ENCODE data around the gene TM9SF3.
"Not testable (repeated sequence)": the region's sequence is repeated elsewhere in the genome, so short reads cannot be mapped to it uniquely, and the experiment has no call there.

Gene TM9SF3

GRCh38 chr10:96576277-96576980 lies 10.4 kb downstream of the TM9SF3 start:
- no peaks in the 10 kb centered on the region for H3K27me3 ChIP-seq (ENCODE audit: control insufficient read depth, insufficient read depth, low read length)

GRCh38 chr10:96574564-96574963 lies 12.2 kb downstream of the TM9SF3 start:
- not testable (repeated sequence) for H3K9ac ChIP-seq (ENCODE audit: low read length); H3K4me3 ChIP-seq (ENCODE audit: low read length); H3K9me3 ChIP-seq (ENCODE audit: control insufficient read depth, low read length); H3K36me3 ChIP-seq (ENCODE audit: control insufficient read depth, insufficient read depth, low read length); H3K27me3 ChIP-seq (ENCODE audit: control insufficient read depth, insufficient read depth, low read length)
- H3K4me1 ChIP-seq (ENCODE audit: control insufficient read depth, insufficient read depth, low read length): peaks cover 57% of the 10 kb centered on the region

More at GRCh38 chr10:96576277-96576980, 10.4 kb downstream of the TM9SF3 start:
- Histone ChIP-seq H3K4me1 (ENCODE audit: control insufficient read depth, insufficient read depth, low read length) (peaks cover 64% of the 10 kb centered on the region), H3K36me3 (ENCODE audit: control insufficient read depth, insufficient read depth, low read length) (no peaks in the 10 kb centered on the region), H3K9me3 (ENCODE audit: control insufficient read depth, low read length) (no peaks in the 10 kb centered on the region), H3K9ac (ENCODE audit: low read length) (no peak overlapping the region), H3K4me3 (ENCODE audit: low read length) (no peak overlapping the region)

- Histone ChIP-seq H3K9me3 (ENCODE audit: control insufficient read depth, low read length) (no peaks in the 10 kb centered on the region), H3K4me3 (ENCODE audit: low read length) (no peak overlapping the region), H3K36me3 (ENCODE audit: control insufficient read depth, insufficient read depth, low read length) (no peaks in the 10 kb centered on the region), H3K27me3 (ENCODE audit: control insufficient read depth, insufficient read depth, low read length) (no peaks in the 10 kb centered on the region), H3K9ac (ENCODE audit: low read length) (no peak overlapping the region), H3K4me1 (ENCODE audit: control insufficient read depth, insufficient read depth, low read length) (peaks cover 50% of the 10 kb centered on the region)
Measured at GRCh38 chr10:96573036-96573435, 13.8 kb downstream of the TM9SF3 start.

- no peaks in the 10 kb centered on the region for H3K27me3 ChIP-seq (ENCODE audit: control insufficient read depth, insufficient read depth, low read length)
- no peak overlapping the region for H3K9ac ChIP-seq (ENCODE audit: low read length)
- H3K9me3 ChIP-seq (ENCODE audit: control insufficient read depth, low read length): no peaks in the 10 kb centered on the region
- peaks cover 48% of the 10 kb centered on the region for H3K4me1 ChIP-seq (ENCODE audit: control insufficient read depth, insufficient read depth, low read length)
- peaks cover 4% of the 10 kb centered on the region for H3K36me3 ChIP-seq (ENCODE audit: control insufficient read depth, insufficient read depth, low read length)
- no peak overlapping the region for H3K4me3 ChIP-seq (ENCODE audit: low read length)
Measured at GRCh38 chr10:96570983-96571964, 15.5 kb downstream of the TM9SF3 start.

GRCh38 chr10:96570511-96570910 lies 16.3 kb downstream of the TM9SF3 start:
- Histone ChIP-seq H3K27me3 (ENCODE audit: control insufficient read depth, insufficient read depth, low read length) (no peaks in the 10 kb centered on the region), H3K9me3 (ENCODE audit: control insufficient read depth, low read length) (no peaks in the 10 kb centered on the region), H3K9ac (ENCODE audit: low read length) (no peak overlapping the region), H3K4me1 (ENCODE audit: control insufficient read depth, insufficient read depth, low read length) (peaks cover 48% of the 10 kb centered on the region), H3K4me3 (ENCODE audit: low read length) (no peak overlapping the region), H3K36me3 (ENCODE audit: control insufficient read depth, insufficient read depth, low read length) (peaks cover 4% of the 10 kb centered on the region)

GRCh38 chr10:96568402-96568801 lies 18.4 kb downstream of the TM9SF3 start:
- H3K4me3 ChIP-seq (ENCODE audit: low read length): no peak overlapping the region
- no peak overlapping the region for H3K9ac ChIP-seq (ENCODE audit: low read length)
- H3K9me3 ChIP-seq (ENCODE audit: control insufficient read depth, low read length): no peaks in the 10 kb centered on the region
- H3K4me1 ChIP-seq (ENCODE audit: control insufficient read depth, insufficient read depth, low read length): peaks cover 45% of the 10 kb centered on the region
- no peaks in the 10 kb centered on the region for H3K27me3 ChIP-seq (ENCODE audit: control insufficient read depth, insufficient read depth, low read length)
- H3K36me3 ChIP-seq (ENCODE audit: control insufficient read depth, insufficient read depth, low read length): peaks cover 4% of the 10 kb centered on the region

GRCh38 chr10:96565774-96566173 lies 21.0 kb downstream of the TM9SF3 start:
- Histone ChIP-seq H3K4me1 (ENCODE audit: control insufficient read depth, insufficient read depth, low read length) (peaks cover 23% of the 10 kb centered on the region), H3K36me3 (ENCODE audit: control insufficient read depth, insufficient read depth, low read length) (peaks cover 4% of the 10 kb centered on the region), H3K4me3 (ENCODE audit: low read length) (no peak overlapping the region), H3K9me3 (ENCODE audit: control insufficient read depth, low read length) (no peaks in the 10 kb centered on the region), H3K27me3 (ENCODE audit: control insufficient read depth, insufficient read depth, low read length) (no peaks in the 10 kb centered on the region), H3K9ac (ENCODE audit: low read length) (no peak overlapping the region)

GRCh38 chr10:96560966-96561887 lies 25.6 kb downstream of the TM9SF3 start:
- Histone ChIP-seq H3K9ac (ENCODE audit: low read length) (no peak overlapping the region), H3K36me3 (ENCODE audit: control insufficient read depth, insufficient read depth, low read length) (peaks cover 3% of the 10 kb centered on the region)

GRCh38 chr10:96560489-96560888 lies 26.3 kb downstream of the TM9SF3 start:
- no peak overlapping the region for H3K4me3 ChIP-seq (ENCODE audit: low read length)
- H3K36me3 ChIP-seq (ENCODE audit: control insufficient read depth, insufficient read depth, low read length): peaks cover 3% of the 10 kb centered on the region
- no peaks in the 10 kb centered on the region for H3K27me3 ChIP-seq (ENCODE audit: control insufficient read depth, insufficient read depth, low read length)
- peaks cover 11% of the 10 kb centered on the region for H3K4me1 ChIP-seq (ENCODE audit: control insufficient read depth, insufficient read depth, low read length)
- no peaks in the 10 kb centered on the region for H3K9me3 ChIP-seq (ENCODE audit: control insufficient read depth, low read length)
- no peak overlapping the region for H3K9ac ChIP-seq (ENCODE audit: low read length)

More at GRCh38 chr10:96560966-96561887, 25.6 kb downstream of the TM9SF3 start:
- H3K4me1 ChIP-seq (ENCODE audit: control insufficient read depth, insufficient read depth, low read length): peaks cover 11% of the 10 kb centered on the region
- H3K4me3 ChIP-seq (ENCODE audit: low read length): no peak overlapping the region
- H3K9me3 ChIP-seq (ENCODE audit: control insufficient read depth, low read length): no peaks in the 10 kb centered on the region
- H3K27me3 ChIP-seq (ENCODE audit: control insufficient read depth, insufficient read depth, low read length): no peaks in the 10 kb centered on the region

- H3K4me1 ChIP-seq (ENCODE audit: control insufficient read depth, insufficient read depth, low read length): peaks cover 11% of the 10 kb centered on the region
- H3K27me3 ChIP-seq (ENCODE audit: control insufficient read depth, insufficient read depth, low read length): no peaks in the 10 kb centered on the region
- H3K9ac ChIP-seq (ENCODE audit: low read length): no peak overlapping the region
- H3K9me3 ChIP-seq (ENCODE audit: control insufficient read depth, low read length): no peaks in the 10 kb centered on the region
- H3K4me3 ChIP-seq (ENCODE audit: low read length): no peak overlapping the region
- H3K36me3 ChIP-seq (ENCODE audit: control insufficient read depth, insufficient read depth, low read length): peaks cover 3% of the 10 kb centered on the region
Measured at GRCh38 chr10:96556003-96556402, 30.8 kb downstream of the TM9SF3 start.

GRCh38 chr10:96555330-96555729 lies 31.5 kb downstream of the TM9SF3 start:
- no peak overlapping the region for H3K4me3 ChIP-seq (ENCODE audit: low read length)
- H3K9me3 ChIP-seq (ENCODE audit: control insufficient read depth, low read length): no peaks in the 10 kb centered on the region
- no peak overlapping the region for H3K9ac ChIP-seq (ENCODE audit: low read length)
- peaks cover 3% of the 10 kb centered on the region for H3K36me3 ChIP-seq (ENCODE audit: control insufficient read depth, insufficient read depth, low read length)
- H3K27me3 ChIP-seq (ENCODE audit: control insufficient read depth, insufficient read depth, low read length): no peaks in the 10 kb centered on the region
- peaks cover 7% of the 10 kb centered on the region for H3K4me1 ChIP-seq (ENCODE audit: control insufficient read depth, insufficient read depth, low read length)

Measured in mucosa of stomach (tissue), 1 donor.